Loucy (cell line): Measurements from ENCODE around the gene TTLL1.

Source experiments
- EZH2phosphoT487 ChIP-seq: fragments of 200-600 bp; IDR thresholded peaks from 2 replicates; pipeline ENCODE4 v1.6.1; 2018; ENCODE audit warnings: antibody characterized with exemption, mild to moderate bottlenecking, moderate library complexity, borderline replicate concordance
- TF ChIP-seq, protein P1 (sequence below): fragments of 200-600 bp; sonication (generic); conservative IDR thresholded peaks from 2 replicates; pipeline ENCODE4 v1.5.1; 2014; ENCODE audit warnings: mild to moderate bottlenecking, antibody characterized with exemption, low read length

DNA sequence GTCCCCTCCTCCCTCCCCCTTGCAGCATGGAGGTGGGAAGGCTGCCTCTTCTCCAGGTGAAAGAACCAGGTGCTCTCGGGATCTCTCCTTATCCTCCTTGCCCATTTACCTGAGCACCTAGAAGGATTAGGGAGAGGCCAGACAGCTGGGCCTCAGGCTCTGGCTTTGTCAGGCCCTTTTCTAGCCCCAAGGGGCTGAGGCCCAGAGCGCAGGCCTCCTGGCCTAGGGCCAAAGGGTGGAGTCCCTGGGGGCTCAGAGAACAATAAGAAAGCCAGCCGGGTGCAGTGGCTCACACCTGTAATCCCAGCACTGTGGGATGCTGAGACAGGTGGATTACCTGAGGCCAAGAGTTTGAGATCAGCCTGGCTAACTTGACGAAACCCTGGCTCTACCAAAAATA, 5.4 kb upstream of the TTLL1 start:
- TF ChIP-seq, protein P1, sequence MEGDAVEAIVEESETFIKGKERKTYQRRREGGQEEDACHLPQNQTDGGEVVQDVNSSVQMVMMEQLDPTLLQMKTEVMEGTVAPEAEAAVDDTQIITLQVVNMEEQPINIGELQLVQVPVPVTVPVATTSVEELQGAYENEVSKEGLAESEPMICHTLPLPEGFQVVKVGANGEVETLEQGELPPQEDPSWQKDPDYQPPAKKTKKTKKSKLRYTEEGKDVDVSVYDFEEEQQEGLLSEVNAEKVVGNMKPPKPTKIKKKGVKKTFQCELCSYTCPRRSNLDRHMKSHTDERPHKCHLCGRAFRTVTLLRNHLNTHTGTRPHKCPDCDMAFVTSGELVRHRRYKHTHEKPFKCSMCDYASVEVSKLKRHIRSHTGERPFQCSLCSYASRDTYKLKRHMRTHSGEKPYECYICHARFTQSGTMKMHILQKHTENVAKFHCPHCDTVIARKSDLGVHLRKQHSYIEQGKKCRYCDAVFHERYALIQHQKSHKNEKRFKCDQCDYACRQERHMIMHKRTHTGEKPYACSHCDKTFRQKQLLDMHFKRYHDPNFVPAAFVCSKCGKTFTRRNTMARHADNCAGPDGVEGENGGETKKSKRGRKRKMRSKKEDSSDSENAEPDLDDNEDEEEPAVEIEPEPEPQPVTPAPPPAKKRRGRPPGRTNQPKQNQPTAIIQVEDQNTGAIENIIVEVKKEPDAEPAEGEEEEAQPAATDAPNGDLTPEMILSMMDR, result no peak
- no peak for TF ChIP-seq EZH2phosphoT487
